Measurements from ENCODE around the gene NLRP3. TPM values are rescaled to one million over a fixed set of nuclear protein-coding genes. Genes with fewer than 3 reads are reported as not detected.
"Not testable (repeated sequence)": the region's sequence is repeated elsewhere in the genome, so short reads cannot be mapped to it uniquely, and the experiment has no call there.

The NLRP3 gene
- total and polyA plus RNA-seq, 9 of the 15 experiments (the other 6 are each of a cell fraction or from before 2014, with no cell fraction given): not detected

GRCh38 chr1:247470942-247471429 is 55.0 kb downstream of the NLRP3 start (continued):
- TF ChIP-seq UBTF (IDR thresholded peaks at IDR 0.05; ENCODE audit: borderline replicate concordance in 1 of 2, low read depth in 2 of 2, low read length in 2 of 2) (peak; percentile 99 to 100), TEAD4 (IDR thresholded peaks at IDR 0.05; ENCODE audit: low read length) (peak; percentile 38; the same call in 1 of the 2 replicates)
- not testable (repeated sequence) for TF ChIP-seq TEAD4 (CRISPR knock-in tag; IDR thresholded peaks at IDR 0.05; ENCODE audit: borderline replicate concordance)

DNA sequence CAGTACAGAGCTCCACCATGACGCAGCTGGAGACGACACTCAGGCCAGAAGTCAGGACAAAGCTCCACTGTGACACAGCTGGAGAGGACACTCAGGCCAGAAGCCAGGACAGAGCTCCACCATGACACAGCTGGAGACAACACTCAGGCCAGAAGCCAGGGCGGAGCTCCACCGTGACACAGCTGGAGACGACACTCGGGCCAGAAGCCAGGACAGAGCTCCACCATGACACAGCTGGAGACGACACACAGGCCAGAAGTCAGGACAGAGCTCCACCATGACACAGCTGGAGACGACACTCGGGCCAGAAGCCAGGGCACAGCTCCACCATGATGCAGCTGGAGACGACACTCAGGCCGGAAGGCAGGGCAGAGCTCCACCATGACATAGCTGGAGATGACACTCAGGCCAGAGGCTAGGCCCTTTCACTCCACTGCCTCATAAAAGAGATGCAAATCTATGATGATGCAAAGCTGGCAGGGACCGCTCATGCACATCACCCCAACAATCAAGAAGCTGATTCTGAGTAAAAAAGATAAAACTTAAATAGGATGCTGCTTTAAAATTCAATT is 55.6 kb downstream of the NLRP3 start:
- Histone ChIP-seq H3K27me3 (ENCODE audit: control insufficient read depth in 2 of 2, insufficient read depth in 2 of 2, low read length in 2 of 2) (peaks cover 0 to 4% of the 10 kb centered on the region in 2 experiments; a peak in 1 of 5 replicates), H2AFZ (ENCODE audit: low read depth, low read length) (peak overlapping the region; percentile 94), H3K79me2 (ENCODE audit: control insufficient read depth, insufficient read depth, low read length) (no peaks in the 10 kb centered on the region), H3K4me3 (peak overlapping the region; percentile 13), H3K9me1 (ENCODE audit: control insufficient read depth, insufficient read depth, low read length) (no peaks in the 10 kb centered on the region), H4K20me1 (replicated peaks; ENCODE audit: control insufficient read depth, insufficient read depth, low read length) (no peaks in the 10 kb centered on the region), H3K27ac (ENCODE audit: extremely low read depth, low read depth, low read length) (peak overlapping the region; percentile 84), H3K9me3 (replicated peaks; ENCODE audit: control insufficient read depth, insufficient read depth, low read depth, low read length) (no peaks in the 10 kb centered on the region), H3K4me2 (ENCODE audit: insufficient read depth, low read length) (peak overlapping the region; percentile 81), H3K4me1 (replicated peaks in 1 of 2; ENCODE audit: control insufficient read depth in 2 of 2, insufficient read depth in 2 of 2, low read length in 2 of 2) (peaks cover 11 to 17% of the 10 kb centered on the region in 2 experiments), H3K9ac (ENCODE audit: insufficient read depth in 1 of 2, low read depth in 2 of 2, low read length in 2 of 2) (peak overlapping the region; percentile 67 to 74), H3K36me3 (ENCODE audit: control insufficient read depth, insufficient read depth, low read length) (no peaks in the 10 kb centered on the region)
- FAIRE-seq: no peak
- BruUV-seq (replicated peaks): no TSS peak
- in situ Hi-C loops (cut with MboI) (no loop called here), intact Hi-C loops (cut with micrococcal nuclease) (no loop called here)
- peak; percentile 34 to 77 (median 54) for DNase-seq (ENCODE audit: extremely low read depth in 1 of 4, low spot score in 3 of 4)
- 3% methylated on average over 12 of the region's 12 CpGs for WGBS (ENCODE audit: insufficient coverage, low coverage, missing lambda C conversion rate)
- POLR2A ChIA-PET: interaction anchor here (1.0 to 1.7 kb wide), 4 partner anchors 13 to 99 kb away, joined by 3 to 5 read pairs (median 4); no protein-coding TSS in a partner anchor
- ATAC-seq: peak; percentile 91
- CTCF ChIA-PET (ENCODE audit: low intra/inter-chr PET ratio): no interaction called here
- TF ChIP-seq NR2C1 (IDR thresholded peaks at IDR 0.05) (no peak), NR2C1 (tag; IDR thresholded peaks at IDR 0.05) (no peak), ZNF764 (CRISPR knock-in tag; IDR thresholded peaks at IDR 0.05; ENCODE audit: low read depth) (no peak), RFX5 (IDR thresholded peaks at IDR 0.05; ENCODE audit: low read depth, low read length) (no peak), PPARD (CRISPR knock-in tag; IDR thresholded peaks at IDR 0.05) (no peak), CCAR2 (IDR thresholded peaks at IDR 0.05; ENCODE audit: low read depth, low read length) (no peak), DACH1 (IDR thresholded peaks at IDR 0.05; ENCODE audit: partially characterized antibody) (peak; percentile 32), ZNF12 (CRISPR knock-in tag; IDR thresholded peaks at IDR 0.05) (no peak), RBFOX2 (IDR thresholded peaks at IDR 0.05; ENCODE audit: low read depth, low read length) (peak; percentile 74), NFRKB (IDR thresholded peaks at IDR 0.05; ENCODE audit: low read depth) (no peak), ZNF561 (CRISPR knock-in tag; conservative IDR thresholded peaks at IDR 0.05) (no peak), ZNF133 (CRISPR knock-in tag; IDR thresholded peaks at IDR 0.05) (no peak)
- TF ChIP-seq, protein P1, sequence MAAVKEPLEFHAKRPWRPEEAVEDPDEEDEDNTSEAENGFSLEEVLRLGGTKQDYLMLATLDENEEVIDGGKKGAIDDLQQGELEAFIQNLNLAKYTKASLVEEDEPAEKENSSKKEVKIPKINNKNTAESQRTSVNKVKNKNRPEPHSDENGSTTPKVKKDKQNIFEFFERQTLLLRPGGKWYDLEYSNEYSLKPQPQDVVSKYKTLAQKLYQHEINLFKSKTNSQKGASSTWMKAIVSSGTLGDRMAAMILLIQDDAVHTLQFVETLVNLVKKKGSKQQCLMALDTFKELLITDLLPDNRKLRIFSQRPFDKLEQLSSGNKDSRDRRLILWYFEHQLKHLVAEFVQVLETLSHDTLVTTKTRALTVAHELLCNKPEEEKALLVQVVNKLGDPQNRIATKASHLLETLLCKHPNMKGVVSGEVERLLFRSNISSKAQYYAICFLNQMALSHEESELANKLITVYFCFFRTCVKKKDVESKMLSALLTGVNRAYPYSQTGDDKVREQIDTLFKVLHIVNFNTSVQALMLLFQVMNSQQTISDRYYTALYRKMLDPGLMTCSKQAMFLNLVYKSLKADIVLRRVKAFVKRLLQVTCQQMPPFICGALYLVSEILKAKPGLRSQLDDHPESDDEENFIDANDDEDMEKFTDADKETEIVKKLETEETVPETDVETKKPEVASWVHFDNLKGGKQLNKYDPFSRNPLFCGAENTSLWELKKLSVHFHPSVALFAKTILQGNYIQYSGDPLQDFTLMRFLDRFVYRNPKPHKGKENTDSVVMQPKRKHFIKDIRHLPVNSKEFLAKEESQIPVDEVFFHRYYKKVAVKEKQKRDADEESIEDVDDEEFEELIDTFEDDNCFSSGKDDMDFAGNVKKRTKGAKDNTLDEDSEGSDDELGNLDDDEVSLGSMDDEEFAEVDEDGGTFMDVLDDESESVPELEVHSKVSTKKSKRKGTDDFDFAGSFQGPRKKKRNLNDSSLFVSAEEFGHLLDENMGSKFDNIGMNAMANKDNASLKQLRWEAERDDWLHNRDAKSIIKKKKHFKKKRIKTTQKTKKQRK (IDR thresholded peaks at IDR 0.05; ENCODE audit: borderline replicate concordance, low read depth, low read length): no peak

Measured in K562 (cell line).